B cell (primary cell): Measurements from ENCODE around the gene CFB. TPM values are rescaled to one million over a fixed set of nuclear protein-coding genes. Genes with fewer than 3 reads are reported as not detected.
"Not testable (repeated sequence)": the region's sequence is repeated elsewhere in the genome, so short reads cannot be mapped to it uniquely, and the experiment has no call there.

ENCODE experiments used
- ATAC-seq: fragments of 200-7000 bp; cut with Tn5 transposase; one replicate; pipeline ENCODE4 v1.10.0; 2021; ENCODE audit warnings: low read depth, mild to moderate bottlenecking, moderate number of reproducible peaks, moderate library complexity
- CTCF ChIA-PET: fragments of 350-600 bp; sonication (Branson Sonifier 250); formaldehyde crosslinking; loops from one replicate; lab custom pipeline; 2021; ENCODE audit warnings: antibody characterized with exemption, inconsistent platforms; lab: Charles Lee
- POLR2A ChIA-PET: fragments of 350-600 bp; sonication (Branson Sonifier 250); formaldehyde crosslinking; loops from one replicate; lab custom pipeline; 2021; ENCODE audit warnings: antibody characterized with exemption; lab: Charles Lee
- DNase-seq: peaks from one replicate; pipeline ENCODE4 v3.0.0; 2013
- H2AFZ ChIP-seq: 2 replicates; pipeline ENCODE4 v1.6.1; 2012; ENCODE audit warnings: mild to moderate bottlenecking, low read depth, low read length; ENCODE audit not compliant: insufficient read depth, poor library complexity, severe bottlenecking
- H3K27ac ChIP-seq, 2 donors: 1 replicate in 1 of 2; 2 replicates in 1 of 2; pipeline ENCODE4 v1.5.1; 2012 to 2013; ENCODE audit warnings: low read length in 2 of 2, mild to moderate bottlenecking in 2 of 2, moderate library complexity in 1 of 2
- H3K27me3 ChIP-seq, 4 experiments: fragments of 200-600 bp in 1 of 4; sonication (generic) in 1 of 4; replicated peaks in 1 of 4; 1 replicate in 2 of 4; 2 replicates in 2 of 4; pipeline versions ENCODE4 v1.6.1 to v1.7.0; 2013 to 2016; ENCODE audit warnings: low read length in 3 of 4, mild to moderate bottlenecking in 2 of 4, mixed read lengths in 1 of 4, moderate library complexity in 1 of 4; ENCODE audit not compliant: insufficient read depth in 4 of 4, control insufficient read depth in 3 of 4; ENCODE audit errors: control extremely low read depth in 1 of 4
- H3K36me3 ChIP-seq, 2 experiments: replicated peaks in 1 of 2; 1 replicate in 1 of 2; 2 replicates in 1 of 2; pipeline versions ENCODE4 v1.6.1 to v1.7.1; 2013; ENCODE audit warnings: low read length in 1 of 2; ENCODE audit not compliant: insufficient read depth in 2 of 2, control insufficient read depth in 1 of 2; ENCODE audit errors: control extremely low read depth in 1 of 2, extremely low read depth in 1 of 2
- H3K4me1 ChIP-seq, 2 donors: fragments of 200-600 bp in 1 of 2; sonication (generic) in 1 of 2; 1 replicate in 1 of 2; 2 replicates in 1 of 2; pipeline versions ENCODE4 v1.5.1 to v1.6.1; 2013 to 2017; ENCODE audit warnings: low read length in 2 of 2; ENCODE audit not compliant: control insufficient read depth in 2 of 2, insufficient read depth in 2 of 2
- H3K4me2 ChIP-seq: replicated peaks from 2 replicates; pipeline ENCODE3; 2012; ENCODE audit warnings: mild to moderate bottlenecking, low read depth, low read length; ENCODE audit not compliant: poor library complexity, severe bottlenecking
- H3K4me3 ChIP-seq, 5 experiments: fragments of 200-600 bp in 1 of 5; sonication (generic) in 1 of 5; 1 replicate in 3 of 5; 2 replicates in 2 of 5; pipeline versions ENCODE4 v1.5.1 to v1.7.0; 2011 to 2016; ENCODE audit warnings: low read length in 4 of 5, mild to moderate bottlenecking in 4 of 5, low read depth in 2 of 5, control low read depth in 1 of 5, moderate library complexity in 1 of 5; ENCODE audit not compliant: insufficient read depth in 1 of 5; ENCODE audit errors: control extremely low read depth in 1 of 5, extremely low read depth in 1 of 5
- H3K79me2 ChIP-seq: fragments of 200-600 bp; sonication (generic); one replicate; pipeline ENCODE4 v1.6.0; 2016; ENCODE audit warnings: low read length; ENCODE audit not compliant: control insufficient read depth, insufficient read depth
- H3K9ac ChIP-seq: fragments of 200-600 bp; sonication (generic); 2 replicates; pipeline ENCODE4 v1.6.1; 2017; ENCODE audit warnings: mild to moderate bottlenecking, low read length, moderate library complexity
- H3K9me3 ChIP-seq, 3 donors: one replicate each; pipeline versions ENCODE4 v1.6.1 to v1.7.1; 2013; ENCODE audit warnings: low read length in 2 of 3; ENCODE audit not compliant: control insufficient read depth in 2 of 3, insufficient read depth in 1 of 3; ENCODE audit errors: control extremely low read depth in 1 of 3
- H4K20me1 ChIP-seq: 2 replicates; pipeline ENCODE4 v1.6.0; 2012; ENCODE audit warnings: mild to moderate bottlenecking, low read length; ENCODE audit not compliant: insufficient read depth, control insufficient read depth, poor library complexity, severe bottlenecking
- H3K27ac Mint-ChIP-seq: one replicate; pipeline ENCODE4 v1.8.0; 2021; ENCODE audit warnings: mixed read lengths
- H3K27me3 Mint-ChIP-seq: one replicate; pipeline ENCODE4 v1.8.0; 2021; ENCODE audit warnings: mixed read lengths
- H3K4me1 Mint-ChIP-seq: one replicate; pipeline ENCODE4 v1.8.0; 2021; ENCODE audit warnings: mixed read lengths
- H3K4me3 Mint-ChIP-seq: one replicate; pipeline ENCODE4 v1.8.0; 2021; ENCODE audit warnings: mixed read lengths
- H3K9me3 Mint-ChIP-seq: one replicate; pipeline ENCODE4 v1.8.0; 2022; ENCODE audit warnings: mixed read lengths; ENCODE audit not compliant: insufficient read depth
- EZH2 ChIP-seq: IDR thresholded peaks from 2 replicates; pipeline ENCODE4 v1.6.1; 2012; ENCODE audit warnings: borderline replicate concordance, low read depth, mild to moderate bottlenecking, moderate library complexity, low read length; ENCODE audit not compliant: insufficient read depth, poor library complexity, severe bottlenecking
- WGBS: methylation state at CpG from one replicate; pipeline ENCODE4 v1.1.5; 2013; ENCODE audit warnings: missing lambda C conversion rate; ENCODE audit not compliant: insufficient coverage; 5-methylcytosine and 5-hydroxymethylcytosine counted together
- intact Hi-C: fragments of 100-400 bp; cut with micrococcal nuclease; formaldehyde crosslinking; loops from one replicate; pipeline ENCODE4 v1.10.0; 2022
- polyA plus RNA-seq: library from polyadenylated mRNA; depleted of rRNA; stranded (reverse); fragments of >200 nt; gene quantifications from 2 replicates; pipeline ENCODE4 v1.2.3, GENCODE V29; 2012
- total RNA-seq, 2 donors: library from RNA; stranded (reverse); fragments of 120-200 nt in 1 of 2; gene quantifications; 1 replicate in 1 of 2; 2 replicates in 1 of 2; pipeline versions ENCODE4 v1.2.3 to v1.2.4, GENCODE V29; 2013 to 2022
- TF ChIP-seq, protein P1 (sequence below): fragments of 200-600 bp; IDR thresholded peaks from one replicate; pipeline ENCODE4 v1.8.0; 2022; ENCODE audit warnings: antibody characterized with exemption, mild to moderate bottlenecking

Gene CFB
- total and polyA plus RNA-seq, 2 donors (not counting 1 experiment from before 2014, with no cell fraction given) = not detected

DNA sequence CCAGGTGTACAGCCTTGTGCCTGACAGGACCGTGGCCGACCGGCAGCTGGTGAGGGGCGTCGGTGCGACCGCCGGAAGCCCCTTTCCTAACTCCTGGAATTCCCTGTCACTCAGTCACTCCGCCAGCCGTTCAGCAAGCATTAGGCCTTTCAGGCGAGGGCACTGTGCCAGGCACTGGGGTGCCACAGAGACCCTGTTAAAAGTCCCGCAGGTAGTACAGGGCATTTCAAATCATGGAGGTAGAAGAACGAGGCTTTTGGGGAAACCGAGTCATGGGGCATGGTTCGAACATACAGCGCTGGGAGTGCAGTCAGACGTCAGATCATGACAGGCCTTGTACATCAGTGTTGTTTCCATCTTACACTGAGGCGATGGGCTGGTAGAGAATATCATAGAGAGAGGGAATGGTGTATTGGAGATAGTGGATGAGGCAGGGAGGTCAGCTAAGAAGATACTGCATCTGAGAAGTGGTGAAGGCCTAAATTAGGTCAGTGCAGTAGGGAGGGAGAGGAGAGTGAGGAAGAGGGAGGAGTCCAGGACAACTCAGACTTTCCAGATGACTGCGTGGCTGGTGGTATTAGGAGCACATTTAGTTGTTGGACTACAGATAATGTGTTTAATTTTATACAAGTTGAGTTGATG is 26.9 kb downstream of the CFB start:
- peak overlapping the region; percentile 96 to 100 for H3K27ac ChIP-seq
- H3K9me3 ChIP-seq = peaks cover 0 to 3% (median 0%) of the 10 kb centered on the region in 3 donors
- peaks cover 34% of the 10 kb centered on the region for H3K4me1 Mint-ChIP-seq
- H3K9me3 Mint-ChIP-seq = no peaks in the 10 kb centered on the region
- peak overlapping the region; percentile 98 for H3K9ac ChIP-seq
- no peaks in the 10 kb centered on the region for H3K27me3 ChIP-seq
- no peaks in the 10 kb centered on the region for H4K20me1 ChIP-seq
- H3K4me2 ChIP-seq = peak overlapping the region; percentile 89
- peak overlapping the region; percentile 35 to 92 (median 80) for H3K4me3 ChIP-seq
- H3K79me2 ChIP-seq = peaks cover 13% of the 10 kb centered on the region
- peaks cover 18 to 23% of the 10 kb centered on the region in 2 donors for H3K4me1 ChIP-seq
- DNase-seq = no peak
- WGBS = 13% methylated on average over 19 of the region's 19 CpGs
- H3K27ac Mint-ChIP-seq = peak overlapping the region; percentile 100
- TF ChIP-seq EZH2 = no peak
- TF ChIP-seq, protein P1, sequence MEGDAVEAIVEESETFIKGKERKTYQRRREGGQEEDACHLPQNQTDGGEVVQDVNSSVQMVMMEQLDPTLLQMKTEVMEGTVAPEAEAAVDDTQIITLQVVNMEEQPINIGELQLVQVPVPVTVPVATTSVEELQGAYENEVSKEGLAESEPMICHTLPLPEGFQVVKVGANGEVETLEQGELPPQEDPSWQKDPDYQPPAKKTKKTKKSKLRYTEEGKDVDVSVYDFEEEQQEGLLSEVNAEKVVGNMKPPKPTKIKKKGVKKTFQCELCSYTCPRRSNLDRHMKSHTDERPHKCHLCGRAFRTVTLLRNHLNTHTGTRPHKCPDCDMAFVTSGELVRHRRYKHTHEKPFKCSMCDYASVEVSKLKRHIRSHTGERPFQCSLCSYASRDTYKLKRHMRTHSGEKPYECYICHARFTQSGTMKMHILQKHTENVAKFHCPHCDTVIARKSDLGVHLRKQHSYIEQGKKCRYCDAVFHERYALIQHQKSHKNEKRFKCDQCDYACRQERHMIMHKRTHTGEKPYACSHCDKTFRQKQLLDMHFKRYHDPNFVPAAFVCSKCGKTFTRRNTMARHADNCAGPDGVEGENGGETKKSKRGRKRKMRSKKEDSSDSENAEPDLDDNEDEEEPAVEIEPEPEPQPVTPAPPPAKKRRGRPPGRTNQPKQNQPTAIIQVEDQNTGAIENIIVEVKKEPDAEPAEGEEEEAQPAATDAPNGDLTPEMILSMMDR = no peak
- POLR2A ChIA-PET = interaction anchor here (1.1 to 3.6 kb wide), 5 partner anchors 14 to 1355 kb away, joined by 3 to 24 read pairs (median 6); partner anchors contain the start of genes ATF6B, DDX39B, MRPS18B and NELFE
- peak overlapping the region; percentile 77 for H2AFZ ChIP-seq
- intact Hi-C loops = loop anchor here (1.0 to 10.0 kb wide), 5 partner anchors 14 to 1908 kb away; partner anchors contain the start of genes CLIC1, HSD17B8, POLR1H and PPP1R11
- H3K4me3 Mint-ChIP-seq = peak overlapping the region; percentile 98
- ATAC-seq = no peak
- peaks cover 0 to 23% of the 10 kb centered on the region in 2 experiments for H3K36me3 ChIP-seq
- CTCF ChIA-PET = interaction anchor here (1.2 to 1.8 kb wide), 3 partner anchors 14 to 22 kb away, joined by 3 to 10 read pairs (median 6); partner anchors contain the start of genes NELFE and SKIC2
- H3K27me3 Mint-ChIP-seq = no peaks in the 10 kb centered on the region

DNA sequence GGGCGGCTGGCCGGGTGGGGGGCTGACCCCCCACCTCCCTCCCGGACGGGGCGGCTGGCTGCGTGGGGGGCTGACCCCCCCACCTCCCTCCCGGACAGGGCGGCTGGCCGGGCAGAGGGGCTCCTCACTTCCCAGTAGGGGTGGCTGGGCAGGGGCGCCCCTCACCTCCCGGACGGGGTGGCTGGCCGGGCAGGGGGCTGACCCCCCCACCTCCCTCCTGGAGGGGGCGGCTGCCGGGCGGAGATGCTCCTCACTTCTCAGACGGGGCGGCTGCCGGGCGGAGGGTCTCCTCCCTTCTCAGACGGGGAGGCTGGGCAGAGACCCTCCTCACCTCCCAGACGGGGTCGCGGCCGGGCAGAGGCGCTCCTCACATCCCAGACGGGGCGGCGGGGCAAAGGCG is 30.2 kb downstream of the CFB start:
- H4K20me1 ChIP-seq, H3K27me3 Mint-ChIP-seq, H3K9me3 Mint-ChIP-seq, H3K27ac ChIP-seq, H3K4me3 ChIP-seq, H3K9me3 ChIP-seq, H2AFZ ChIP-seq, H3K9ac ChIP-seq, H3K4me3 Mint-ChIP-seq, CTCF ChIA-PET, H3K27me3 ChIP-seq, H3K4me2 ChIP-seq, ATAC-seq, H3K27ac Mint-ChIP-seq, DNase-seq: not testable (repeated sequence)
- POLR2A ChIA-PET = interaction anchor here (0.7 kb wide), 1 partner anchor 1273 kb away, joined by 6 read pairs; no protein-coding TSS in a partner anchor
- peaks cover 20% of the 10 kb centered on the region for H3K79me2 ChIP-seq
- intact Hi-C loops = loop anchor here (10.0 kb wide), 4 partner anchors 141 to 1911 kb away; partner anchors contain the start of genes CLIC1, HSD17B8, POLR1H and PPP1R11
- WGBS = 97% methylated on average over 6 of the region's 30 CpGs
- peaks cover 3 to 12% of the 10 kb centered on the region in 2 experiments for H3K36me3 ChIP-seq
- peaks cover 12 to 14% of the 10 kb centered on the region in 2 donors for H3K4me1 ChIP-seq
- H3K4me1 Mint-ChIP-seq = peaks cover 24% of the 10 kb centered on the region
